Measurements from ENCODE around the gene KIF23. TPM values are rescaled to one million over a fixed set of nuclear protein-coding genes. Genes with fewer than 3 reads are reported as not detected.

The KIF23 gene
- total RNA-seq, 4 donors from 2014 or later, result 2.6 to 39.3 (median 4.3) TPM

DNA sequence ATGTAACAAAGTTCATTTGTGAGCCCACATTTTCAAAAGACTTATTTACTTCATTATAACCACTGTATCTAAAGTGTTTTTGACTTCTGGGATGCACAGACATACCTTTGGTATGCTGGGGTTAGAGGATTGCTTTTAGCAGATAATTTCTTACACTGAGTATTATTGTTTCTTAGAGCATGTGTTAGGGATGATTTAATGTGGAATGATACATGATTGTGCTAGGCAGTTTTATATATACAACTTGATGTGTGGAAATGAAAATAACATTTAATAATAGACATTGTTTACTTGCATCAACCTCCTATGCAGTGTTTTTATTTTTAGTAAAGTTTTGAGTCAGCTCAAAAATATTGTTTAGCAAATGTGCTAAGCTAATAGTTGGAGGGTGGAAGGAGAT is 3.4 kb downstream of the KIF23 start:
- intact Hi-C loops (cut with DNase I; ENCODE audit: low total_unique reads), result no loop called here
- Histone ChIP-seq H3K36me3 (no peaks in the 10 kb centered on the region), H3K27me3 (no peaks in the 10 kb centered on the region), H3K27ac (peak overlapping the region in 1 of 2 donors; percentile 37), H3K4me3 (no peak overlapping the region), H3K4me1 (no peaks in the 10 kb centered on the region), H3K9me3 (no peaks in the 10 kb centered on the region)
- DNase-seq, result no peak
- no peak for TF ChIP-seq POLR2A (IDR thresholded peaks at IDR 0.05)
- TF ChIP-seq, protein P1, sequence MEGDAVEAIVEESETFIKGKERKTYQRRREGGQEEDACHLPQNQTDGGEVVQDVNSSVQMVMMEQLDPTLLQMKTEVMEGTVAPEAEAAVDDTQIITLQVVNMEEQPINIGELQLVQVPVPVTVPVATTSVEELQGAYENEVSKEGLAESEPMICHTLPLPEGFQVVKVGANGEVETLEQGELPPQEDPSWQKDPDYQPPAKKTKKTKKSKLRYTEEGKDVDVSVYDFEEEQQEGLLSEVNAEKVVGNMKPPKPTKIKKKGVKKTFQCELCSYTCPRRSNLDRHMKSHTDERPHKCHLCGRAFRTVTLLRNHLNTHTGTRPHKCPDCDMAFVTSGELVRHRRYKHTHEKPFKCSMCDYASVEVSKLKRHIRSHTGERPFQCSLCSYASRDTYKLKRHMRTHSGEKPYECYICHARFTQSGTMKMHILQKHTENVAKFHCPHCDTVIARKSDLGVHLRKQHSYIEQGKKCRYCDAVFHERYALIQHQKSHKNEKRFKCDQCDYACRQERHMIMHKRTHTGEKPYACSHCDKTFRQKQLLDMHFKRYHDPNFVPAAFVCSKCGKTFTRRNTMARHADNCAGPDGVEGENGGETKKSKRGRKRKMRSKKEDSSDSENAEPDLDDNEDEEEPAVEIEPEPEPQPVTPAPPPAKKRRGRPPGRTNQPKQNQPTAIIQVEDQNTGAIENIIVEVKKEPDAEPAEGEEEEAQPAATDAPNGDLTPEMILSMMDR (IDR thresholded peaks at IDR 0.05), result no peak

DNA sequence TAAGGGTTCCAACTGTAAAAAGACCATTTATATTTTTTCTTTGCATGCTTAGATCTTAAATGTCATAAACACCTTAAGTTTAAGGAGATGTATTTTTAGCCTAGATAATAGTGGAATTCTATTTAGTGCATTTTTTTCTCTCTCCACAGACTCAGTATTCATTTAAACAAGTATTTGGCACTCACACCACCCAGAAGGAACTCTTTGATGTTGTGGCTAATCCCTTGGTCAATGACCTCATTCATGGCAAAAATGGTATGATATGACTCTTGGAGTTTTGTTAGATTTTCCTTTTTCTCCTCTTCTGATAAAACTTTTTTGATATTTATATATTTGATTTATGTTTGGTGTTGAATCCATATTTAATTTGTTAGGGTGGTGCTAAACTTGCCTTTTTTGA is 7.3 kb downstream of the KIF23 start:
- TF ChIP-seq, protein P1 (IDR thresholded peaks at IDR 0.05), result no peak
- no peak for TF ChIP-seq POLR2A (IDR thresholded peaks at IDR 0.05)
- H3K9me3 ChIP-seq, result no peaks in the 10 kb centered on the region

DNA sequence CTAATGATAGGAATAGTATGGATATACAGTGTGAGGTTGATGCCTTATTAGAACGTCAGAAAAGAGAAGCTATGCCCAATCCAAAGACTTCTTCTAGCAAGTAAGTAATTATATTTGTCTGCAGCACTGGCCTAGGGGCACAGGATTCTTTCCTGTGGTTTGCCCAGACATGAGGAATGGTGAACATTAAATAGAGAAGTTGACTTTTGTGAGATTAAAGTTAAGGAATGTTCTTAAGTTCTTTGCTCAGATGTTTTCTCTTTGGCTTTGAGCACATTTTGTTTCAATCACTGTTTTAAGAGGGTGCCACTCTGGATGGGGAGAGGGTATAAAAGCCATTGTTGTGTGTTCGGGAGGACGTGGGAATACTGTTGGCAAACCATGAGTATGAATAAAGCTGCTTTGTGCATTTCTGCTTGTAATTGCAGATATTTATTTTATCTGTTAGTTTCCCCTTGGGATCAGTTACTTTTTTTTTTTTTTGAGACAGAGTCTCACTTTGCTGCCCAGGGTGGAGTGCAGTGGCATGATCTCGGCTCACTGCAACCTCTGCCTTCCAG is 8.3 kb downstream of the KIF23 start:
- DNase-seq, result no peak
- Histone ChIP-seq H3K36me3 (no peaks in the 10 kb centered on the region), H3K27me3 (no peaks in the 10 kb centered on the region), H3K4me1 (no peaks in the 10 kb centered on the region), H3K27ac (no peak overlapping the region), H3K4me3 (no peak overlapping the region), H3K9me3 (no peaks in the 10 kb centered on the region)
- intact Hi-C loops (cut with DNase I; ENCODE audit: low total_unique reads), result no loop called here
- TF ChIP-seq POLR2A (IDR thresholded peaks at IDR 0.05), result no peak
- TF ChIP-seq, protein P1 (IDR thresholded peaks at IDR 0.05), result no peak

More for the DNA sequence above, 7.3 kb downstream of the KIF23 start:
- H3K4me1 ChIP-seq, result no peaks in the 10 kb centered on the region
- intact Hi-C loops (cut with DNase I; ENCODE audit: low total_unique reads), result no loop called here
- DNase-seq, result no peak
- no peak overlapping the region for H3K4me3 ChIP-seq
- no peaks in the 10 kb centered on the region for H3K36me3 ChIP-seq
- no peak overlapping the region for H3K27ac ChIP-seq
- no peaks in the 10 kb centered on the region for H3K27me3 ChIP-seq

DNA sequence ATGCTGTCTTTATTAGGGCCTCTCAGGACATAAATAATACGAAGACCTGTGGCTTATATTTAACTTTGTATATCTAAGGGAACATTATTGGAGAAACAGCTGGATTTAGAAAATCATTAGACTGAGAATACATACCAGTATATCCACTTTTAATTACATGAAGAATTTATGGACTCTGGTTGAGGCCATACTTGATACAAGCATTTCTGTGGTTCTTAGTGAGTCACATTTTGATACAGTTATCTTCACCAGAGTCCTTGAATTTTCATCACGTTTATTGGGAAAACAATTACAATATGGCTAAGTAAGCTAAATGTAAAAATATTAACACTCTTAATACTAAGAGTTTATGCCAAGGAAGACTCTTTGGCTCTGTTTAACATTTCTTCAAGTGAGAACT is 9.9 kb downstream of the KIF23 start:
- H3K36me3 ChIP-seq, result no peaks in the 10 kb centered on the region
- TF ChIP-seq POLR2A (IDR thresholded peaks at IDR 0.05), result no peak
- TF ChIP-seq, protein P1 (IDR thresholded peaks at IDR 0.05), result no peak
- no peak for DNase-seq
- H3K4me1 ChIP-seq, result no peaks in the 10 kb centered on the region
- H3K4me3 ChIP-seq, result no peak overlapping the region
- intact Hi-C loops (cut with DNase I; ENCODE audit: low total_unique reads), result no loop called here
- H3K9me3 ChIP-seq, result no peaks in the 10 kb centered on the region
- H3K27ac ChIP-seq, result no peak overlapping the region
- H3K27me3 ChIP-seq, result no peaks in the 10 kb centered on the region

DNA sequence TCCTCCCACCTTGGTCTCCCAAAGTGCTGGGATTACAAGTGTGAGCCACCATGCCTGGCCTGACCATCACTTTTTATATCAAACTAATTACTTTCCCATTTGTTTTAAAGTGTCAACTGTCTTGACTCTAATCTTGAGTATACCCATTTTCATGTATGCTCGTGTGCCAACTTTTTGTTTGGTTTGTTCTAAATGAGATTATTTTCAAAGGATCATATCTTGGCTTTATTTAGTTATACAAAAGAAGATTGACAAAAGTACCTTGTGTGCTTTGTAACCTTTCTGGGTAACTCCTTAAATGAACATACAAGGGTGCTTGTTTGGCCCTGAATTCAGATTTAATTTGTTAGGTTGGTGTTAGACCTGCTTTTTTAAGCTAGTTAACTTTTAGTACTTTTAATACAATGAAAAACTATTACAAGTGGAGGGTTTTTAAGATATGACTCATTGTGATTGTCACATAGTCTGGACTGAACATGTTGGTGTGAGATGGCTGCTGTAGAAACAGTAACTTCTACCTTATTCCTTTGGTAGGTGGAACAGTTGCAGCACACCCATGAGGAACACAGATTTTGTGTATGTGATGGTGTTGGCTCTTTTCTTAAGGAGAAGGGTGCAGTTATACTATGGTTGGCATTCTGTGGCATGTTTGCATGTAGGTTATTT is 10.7 kb downstream of the KIF23 start:
- DNase-seq, result no peak
- TF ChIP-seq POLR2A (IDR thresholded peaks at IDR 0.05), result no peak
- TF ChIP-seq, protein P1 (IDR thresholded peaks at IDR 0.05), result no peak

More for the DNA sequence above, 10.7 kb downstream of the KIF23 start:
- H3K4me3 ChIP-seq, result no peak overlapping the region
- no peaks in the 10 kb centered on the region for H3K27me3 ChIP-seq
- H3K9me3 ChIP-seq, result no peaks in the 10 kb centered on the region
- H3K36me3 ChIP-seq, result no peaks in the 10 kb centered on the region
- intact Hi-C loops (cut with DNase I; ENCODE audit: low total_unique reads), result no loop called here
- no peaks in the 10 kb centered on the region for H3K4me1 ChIP-seq
- H3K27ac ChIP-seq, result no peak overlapping the region

All from uterus (tissue), 4 donors.